ENCODE results near the gene SPINT1. TPM values are rescaled to one million over a fixed set of nuclear protein-coding genes. Genes with fewer than 3 reads are reported as not detected.

Gene SPINT1
- total RNA-seq, 4 donors from 2014 or later = 303 to 430 (median 372) TPM

GRCh38 chr15:40900256-40901052, 56.6 kb downstream of the SPINT1 start:
- DNase-seq (ENCODE audit: low spot score in 2 of 2) = no peak
- WGBS = 90% methylated on average over 28 of the region's 36 CpGs
- TF ChIP-seq, protein P1, sequence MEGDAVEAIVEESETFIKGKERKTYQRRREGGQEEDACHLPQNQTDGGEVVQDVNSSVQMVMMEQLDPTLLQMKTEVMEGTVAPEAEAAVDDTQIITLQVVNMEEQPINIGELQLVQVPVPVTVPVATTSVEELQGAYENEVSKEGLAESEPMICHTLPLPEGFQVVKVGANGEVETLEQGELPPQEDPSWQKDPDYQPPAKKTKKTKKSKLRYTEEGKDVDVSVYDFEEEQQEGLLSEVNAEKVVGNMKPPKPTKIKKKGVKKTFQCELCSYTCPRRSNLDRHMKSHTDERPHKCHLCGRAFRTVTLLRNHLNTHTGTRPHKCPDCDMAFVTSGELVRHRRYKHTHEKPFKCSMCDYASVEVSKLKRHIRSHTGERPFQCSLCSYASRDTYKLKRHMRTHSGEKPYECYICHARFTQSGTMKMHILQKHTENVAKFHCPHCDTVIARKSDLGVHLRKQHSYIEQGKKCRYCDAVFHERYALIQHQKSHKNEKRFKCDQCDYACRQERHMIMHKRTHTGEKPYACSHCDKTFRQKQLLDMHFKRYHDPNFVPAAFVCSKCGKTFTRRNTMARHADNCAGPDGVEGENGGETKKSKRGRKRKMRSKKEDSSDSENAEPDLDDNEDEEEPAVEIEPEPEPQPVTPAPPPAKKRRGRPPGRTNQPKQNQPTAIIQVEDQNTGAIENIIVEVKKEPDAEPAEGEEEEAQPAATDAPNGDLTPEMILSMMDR (IDR thresholded peaks at IDR 0.05) = no peak
- TF ChIP-seq POLR2AphosphoS5 (IDR thresholded peaks at IDR 0.05) (no peak), POLR2A (IDR thresholded peaks at IDR 0.05) (no peak), EP300 (IDR thresholded peaks at IDR 0.05) (no peak)
- Histone ChIP-seq H3K27me3 (no peaks in the 10 kb centered on the region), H3K4me3 (no peak overlapping the region), H3K9me3 (no peaks in the 10 kb centered on the region), H3K4me1 (peaks cover 47% of the 10 kb centered on the region), H3K36me3 (peaks cover 70% of the 10 kb centered on the region), H3K27ac (no peak overlapping the region)

- no peak overlapping the region for H3K27ac ChIP-seq
- TF ChIP-seq POLR2AphosphoS5 (IDR thresholded peaks at IDR 0.05) = no peak
- no peak for TF ChIP-seq EP300 (IDR thresholded peaks at IDR 0.05)
- TF ChIP-seq, protein P1 (IDR thresholded peaks at IDR 0.05) = no peak
- no peak for TF ChIP-seq POLR2A (IDR thresholded peaks at IDR 0.05)
- no peaks in the 10 kb centered on the region for H3K9me3 ChIP-seq
- no peak for DNase-seq (ENCODE audit: low spot score in 2 of 2)
- H3K36me3 ChIP-seq = peaks cover 69% of the 10 kb centered on the region
- no peak overlapping the region for H3K4me3 ChIP-seq
- H3K27me3 ChIP-seq = no peaks in the 10 kb centered on the region
- peaks cover 47% of the 10 kb centered on the region for H3K4me1 ChIP-seq
- whole genome bisulfite sequencing = 78% methylated on average over 5 of the region's 5 CpGs
Measured at GRCh38 chr15:40901053-40901443, 57.2 kb downstream of the SPINT1 start.

DNA sequence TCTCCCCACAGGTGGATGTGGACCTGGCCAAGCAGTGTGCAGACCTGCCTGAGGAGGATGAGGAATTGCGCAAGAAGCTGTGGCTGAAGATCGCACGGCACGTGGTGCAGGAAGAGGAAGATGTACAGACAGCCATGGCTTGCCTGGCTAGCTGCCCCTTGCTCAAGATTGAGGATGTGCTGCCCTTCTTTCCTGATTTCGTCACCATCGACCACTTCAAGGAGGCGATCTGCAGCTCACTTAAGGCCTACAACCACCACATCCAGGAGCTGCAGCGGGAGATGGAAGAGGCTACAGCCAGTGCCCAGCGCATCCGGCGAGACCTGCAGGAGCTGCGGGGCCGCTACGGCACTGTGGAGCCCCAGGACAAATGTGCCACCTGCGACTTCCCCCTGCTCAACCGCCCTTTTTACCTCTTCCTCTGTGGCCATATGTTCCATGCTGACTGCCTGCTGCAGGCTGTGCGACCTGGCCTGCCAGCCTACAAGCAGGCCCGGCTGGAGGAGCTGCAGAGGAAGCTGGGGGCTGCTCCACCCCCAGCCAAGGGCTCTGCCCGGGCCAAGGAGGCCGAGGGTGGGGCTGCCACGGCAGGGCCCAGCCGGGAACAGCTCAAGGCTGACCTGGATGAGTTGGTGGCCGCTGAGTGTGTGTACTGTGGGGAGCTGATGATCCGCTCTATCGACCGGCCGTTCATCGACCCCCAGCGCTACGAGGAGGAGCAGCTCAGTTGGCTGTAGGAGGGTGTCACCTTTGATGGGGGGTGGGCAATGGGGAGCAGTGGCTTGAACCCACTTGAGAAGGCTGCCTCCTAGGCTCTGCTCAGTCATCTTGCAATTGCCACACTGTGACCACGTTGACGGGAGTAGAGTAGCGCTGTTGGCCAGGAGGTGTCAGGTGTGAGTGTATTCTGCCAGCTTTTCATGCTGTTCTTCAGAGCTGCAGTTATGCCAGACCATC, 59.0 kb downstream of the SPINT1 start:
- Histone ChIP-seq H3K36me3 (peaks cover 59% of the 10 kb centered on the region), H3K9me3 (no peaks in the 10 kb centered on the region), H3K27me3 (no peaks in the 10 kb centered on the region), H3K27ac (no peak overlapping the region), H3K4me1 (peaks cover 62% of the 10 kb centered on the region), H3K4me3 (no peak overlapping the region)
- TF ChIP-seq POLR2AphosphoS5 (IDR thresholded peaks at IDR 0.05) (no peak), POLR2A (IDR thresholded peaks at IDR 0.05) (no peak), EP300 (IDR thresholded peaks at IDR 0.05) (no peak)
- TF ChIP-seq, protein P1 (IDR thresholded peaks at IDR 0.05) = no peak
- DNase-seq (ENCODE audit: low spot score in 2 of 2) = no peak
- 81% methylated on average over 30 of the region's 33 CpGs for WGBS

DNA sequence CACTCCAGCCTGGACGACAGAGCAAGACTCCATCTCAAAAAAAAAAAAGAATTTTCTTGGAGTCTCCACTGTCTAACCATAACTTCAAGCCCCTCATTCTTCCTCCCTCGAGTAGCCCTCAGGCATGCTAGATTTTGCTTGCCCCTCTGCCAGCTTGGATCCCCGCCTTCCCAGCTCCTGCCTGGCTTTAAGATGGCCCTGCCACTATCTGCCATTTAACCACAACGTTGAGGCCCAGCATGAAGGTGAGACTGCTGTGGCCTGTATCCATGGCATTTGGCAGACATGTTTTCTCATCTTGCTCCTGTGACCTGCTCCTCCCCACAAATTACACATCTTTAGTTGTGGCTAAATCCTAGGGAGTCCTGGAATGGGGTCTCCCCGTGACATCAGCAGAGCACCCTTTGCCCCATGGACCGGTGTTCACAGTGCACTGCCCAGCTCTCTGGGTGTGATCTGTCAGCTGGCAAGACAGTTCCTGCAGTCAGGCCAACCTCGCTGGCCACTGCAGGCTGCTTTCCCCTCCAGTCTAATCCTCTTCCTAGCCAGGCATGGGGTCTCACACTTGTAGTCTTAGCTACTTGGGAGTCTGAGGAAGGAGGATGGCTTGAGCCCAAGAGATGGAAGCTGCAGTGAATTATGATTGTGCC, 60.8 kb downstream of the SPINT1 start:
- peaks cover 62% of the 10 kb centered on the region for H3K4me1 ChIP-seq
- 73% methylated on average over 7 of the region's 7 CpGs for WGBS
- no peaks in the 10 kb centered on the region for H3K27me3 ChIP-seq
- TF ChIP-seq POLR2A (IDR thresholded peaks at IDR 0.05) = no peak
- TF ChIP-seq, protein P1 (IDR thresholded peaks at IDR 0.05) = no peak
- no peaks in the 10 kb centered on the region for H3K9me3 ChIP-seq
- no peak overlapping the region for H3K4me3 ChIP-seq
- DNase-seq (ENCODE audit: low spot score in 2 of 2) = no peak
- no peak overlapping the region for H3K27ac ChIP-seq
- peaks cover 43% of the 10 kb centered on the region for H3K36me3 ChIP-seq
